Measurements from ENCODE around the gene TMEM238L. TPM values are rescaled to one million over a fixed set of nuclear protein-coding genes. Genes with fewer than 3 reads are reported as not detected.
A peak's percentile ranks its signal among the peaks of the same experiment; 100 is the strongest.

Gene TMEM238L
- total and polyA plus RNA-seq, 2 of the 13 experiments (the other 11 are each of a cell fraction or from before 2014, with no cell fraction given): not detected

DNA sequence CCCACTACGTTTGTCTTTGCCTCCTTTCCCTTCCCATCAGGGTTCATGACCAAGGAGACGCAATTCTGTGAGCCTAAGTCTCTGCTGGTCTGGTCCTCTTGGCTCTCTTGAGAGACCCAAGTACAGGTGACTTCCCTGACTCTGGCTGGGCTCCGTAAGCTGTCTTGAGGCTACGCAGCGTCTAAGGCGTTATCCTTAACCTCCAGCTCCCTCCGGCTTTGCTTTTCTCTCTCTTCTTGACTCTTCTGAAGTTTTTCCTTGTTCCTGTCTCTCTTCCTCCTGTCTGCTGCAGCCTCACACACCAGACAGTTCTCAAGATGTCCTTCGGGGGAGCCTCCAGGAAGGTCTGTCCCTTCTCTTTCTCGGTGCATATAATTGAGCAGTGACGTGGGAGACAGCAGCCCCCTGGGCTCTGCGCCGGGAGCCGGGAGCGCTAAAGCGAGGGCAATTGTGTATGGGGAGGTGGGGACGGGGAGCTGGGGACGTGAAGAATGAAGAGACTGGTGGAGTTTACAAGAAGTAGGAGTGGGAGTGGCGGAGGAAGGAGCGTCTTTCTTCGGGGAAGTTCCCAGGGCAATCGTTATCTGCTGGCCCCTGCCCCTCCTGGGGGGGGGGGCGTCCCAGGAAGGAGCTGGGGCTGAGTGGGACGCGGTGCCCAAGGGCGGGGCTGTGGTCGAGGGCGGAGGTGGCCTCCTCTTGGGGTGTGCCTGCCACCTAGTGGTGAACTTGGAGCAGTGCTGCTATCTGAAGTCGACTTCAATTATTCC lies 40.9 kb upstream of the TMEM238L start:
- no peak overlapping the region for H2AFZ ChIP-seq (ENCODE audit: low read length)
- BruUV-seq (replicated peaks): no TSS peak
- peak overlapping the region; percentile 46; the same call in 1 of the 2 replicates for H3K4me2 ChIP-seq (ENCODE audit: low read depth, low read length)
- H3K27ac ChIP-seq (ENCODE audit: extremely low read length, insufficient read depth, low read length): no peak overlapping the region
- H3K36me3 ChIP-seq (replicated peaks in 1 of 2; ENCODE audit: control insufficient read depth in 1 of 2, insufficient read depth in 2 of 2, low read length in 2 of 2): no peaks in the 10 kb centered on the region
- H3K9ac ChIP-seq (ENCODE audit: insufficient read depth, low read depth, low read length): no peak overlapping the region
- H3K4me3 ChIP-seq (replicated peaks in 1 of 3; ENCODE audit: insufficient read depth in 1 of 3, low read depth in 2 of 3, low read length in 3 of 3): peak overlapping the region in 1 of 3 experiments; percentile 53; a peak in 1 of 6 replicates
- peaks cover 10% of the 10 kb centered on the region for H3K4me1 ChIP-seq (ENCODE audit: insufficient read depth, low read length)
- H3K9me3 ChIP-seq (ENCODE audit: low read length): no peaks in the 10 kb centered on the region
- in situ Hi-C loops (cut with HindIII; ENCODE audit: extremely low pct_ligation_motif_present, low pct_unique_long_range_greater_than_20kb) (loop anchor here (5.0 kb wide), 2 partner anchors 108 to 198 kb away; no protein-coding TSS in a partner anchor), intact Hi-C loops (cut with micrococcal nuclease; ENCODE audit: unreplicated experiment) (loop anchor here (1.0 to 5.0 kb wide), 4 partner anchors 72 to 199 kb away; no protein-coding TSS in a partner anchor)
- no peaks in the 10 kb centered on the region for H4K20me1 ChIP-seq (ENCODE audit: insufficient read depth, low read length)
- ATAC-seq (peak; percentile 90), DNase-seq (ENCODE audit: low spot score) (peak; percentile 45), FAIRE-seq (peak; percentile 72)
- POLR2A ChIA-PET: interaction anchor here (0.7 kb wide), 1 partner anchor 115 kb away, joined by 3 read pairs; the partner anchor contains the start of gene TMEM220
- 20% methylated on average over 21 of the region's 28 CpGs for WGBS (ENCODE audit: low lambda C conversion rate)
- CTCF ChIA-PET (ENCODE audit: low intra/inter-chr PET ratio, low total read pairs): interaction anchor here (1.0 to 3.3 kb wide), 5 partner anchors 72 to 214 kb away, joined by 4 to 43 read pairs (median 8); no protein-coding TSS in a partner anchor
- H3K79me2 ChIP-seq (ENCODE audit: insufficient read depth, low read length): no peaks in the 10 kb centered on the region
- H3K27me3 ChIP-seq (ENCODE audit: control insufficient read depth in 1 of 2, insufficient read depth in 2 of 2, low read length in 2 of 2): peaks cover 3 to 15% of the 10 kb centered on the region in 2 experiments; a peak in 2 of 5 replicates
- TF ChIP-seq ISX (CRISPR knock-in tag; conservative IDR thresholded peaks at IDR 0.05) (no peak), RAD21 (CRISPR knock-in tag; IDR thresholded peaks at IDR 0.05) (peak; percentile 83), SMC3 (IDR thresholded peaks at IDR 0.05; ENCODE audit: low read length) (peak; percentile 84), HMG20B (CRISPR knock-in tag; conservative IDR thresholded peaks at IDR 0.05) (no peak), KLF12 (CRISPR knock-in tag; IDR thresholded peaks at IDR 0.05; ENCODE audit: borderline replicate concordance) (peak; percentile 33; the same call in 1 of the 2 replicates), LCORL (IDR thresholded peaks at IDR 0.05) (no peak), LCORL (CRISPR knock-in tag; IDR thresholded peaks at IDR 0.05) (no peak), HNRNPLL (IDR thresholded peaks at IDR 0.05; ENCODE audit: low read depth, low read length, poor library complexity, severe bottlenecking) (no peak), YY1 (IDR thresholded peaks at IDR 0.05; ENCODE audit: insufficient read depth, insufficient replicate concordance, low read depth, low read length) (no peak), NCOR1 (IDR thresholded peaks at IDR 0.05; ENCODE audit: borderline replicate concordance, low read length) (no peak), ZMYM4 (CRISPR knock-in tag; IDR thresholded peaks at IDR 0.05) (no peak)
- TF ChIP-seq, protein P1, sequence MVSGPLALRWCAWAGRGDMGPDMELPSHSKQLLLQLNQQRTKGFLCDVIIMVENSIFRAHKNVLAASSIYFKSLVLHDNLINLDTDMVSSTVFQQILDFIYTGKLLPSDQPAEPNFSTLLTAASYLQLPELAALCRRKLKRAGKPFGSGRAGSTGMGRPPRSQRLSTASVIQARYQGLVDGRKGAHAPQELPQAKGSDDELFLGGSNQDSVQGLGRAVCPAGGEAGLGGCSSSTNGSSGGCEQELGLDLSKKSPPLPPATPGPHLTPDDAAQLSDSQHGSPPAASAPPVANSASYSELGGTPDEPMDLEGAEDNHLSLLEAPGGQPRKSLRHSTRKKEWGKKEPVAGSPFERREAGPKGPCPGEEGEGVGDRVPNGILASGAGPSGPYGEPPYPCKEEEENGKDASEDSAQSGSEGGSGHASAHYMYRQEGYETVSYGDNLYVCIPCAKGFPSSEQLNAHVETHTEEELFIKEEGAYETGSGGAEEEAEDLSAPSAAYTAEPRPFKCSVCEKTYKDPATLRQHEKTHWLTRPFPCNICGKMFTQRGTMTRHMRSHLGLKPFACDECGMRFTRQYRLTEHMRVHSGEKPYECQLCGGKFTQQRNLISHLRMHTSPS (CRISPR knock-in tag; IDR thresholded peaks at IDR 0.05; ENCODE audit: low read depth): no peak
- TF ChIP-seq, protein P2, sequence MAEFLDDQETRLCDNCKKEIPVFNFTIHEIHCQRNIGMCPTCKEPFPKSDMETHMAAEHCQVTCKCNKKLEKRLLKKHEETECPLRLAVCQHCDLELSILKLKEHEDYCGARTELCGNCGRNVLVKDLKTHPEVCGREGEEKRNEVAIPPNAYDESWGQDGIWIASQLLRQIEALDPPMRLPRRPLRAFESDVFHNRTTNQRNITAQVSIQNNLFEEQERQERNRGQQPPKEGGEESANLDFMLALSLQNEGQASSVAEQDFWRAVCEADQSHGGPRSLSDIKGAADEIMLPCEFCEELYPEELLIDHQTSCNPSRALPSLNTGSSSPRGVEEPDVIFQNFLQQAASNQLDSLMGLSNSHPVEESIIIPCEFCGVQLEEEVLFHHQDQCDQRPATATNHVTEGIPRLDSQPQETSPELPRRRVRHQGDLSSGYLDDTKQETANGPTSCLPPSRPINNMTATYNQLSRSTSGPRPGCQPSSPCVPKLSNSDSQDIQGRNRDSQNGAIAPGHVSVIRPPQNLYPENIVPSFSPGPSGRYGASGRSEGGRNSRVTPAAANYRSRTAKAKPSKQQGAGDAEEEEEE (CRISPR knock-in tag; IDR thresholded peaks at IDR 0.05; ENCODE audit: borderline replicate concordance): no peak
- TF ChIP-seq, protein P3, sequence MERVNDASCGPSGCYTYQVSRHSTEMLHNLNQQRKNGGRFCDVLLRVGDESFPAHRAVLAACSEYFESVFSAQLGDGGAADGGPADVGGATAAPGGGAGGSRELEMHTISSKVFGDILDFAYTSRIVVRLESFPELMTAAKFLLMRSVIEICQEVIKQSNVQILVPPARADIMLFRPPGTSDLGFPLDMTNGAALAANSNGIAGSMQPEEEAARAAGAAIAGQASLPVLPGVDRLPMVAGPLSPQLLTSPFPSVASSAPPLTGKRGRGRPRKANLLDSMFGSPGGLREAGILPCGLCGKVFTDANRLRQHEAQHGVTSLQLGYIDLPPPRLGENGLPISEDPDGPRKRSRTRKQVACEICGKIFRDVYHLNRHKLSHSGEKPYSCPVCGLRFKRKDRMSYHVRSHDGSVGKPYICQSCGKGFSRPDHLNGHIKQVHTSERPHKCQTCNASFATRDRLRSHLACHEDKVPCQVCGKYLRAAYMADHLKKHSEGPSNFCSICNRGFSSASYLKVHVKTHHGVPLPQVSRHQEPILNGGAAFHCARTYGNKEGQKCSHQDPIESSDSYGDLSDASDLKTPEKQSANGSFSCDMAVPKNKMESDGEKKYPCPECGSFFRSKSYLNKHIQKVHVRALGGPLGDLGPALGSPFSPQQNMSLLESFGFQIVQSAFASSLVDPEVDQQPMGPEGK (CRISPR knock-in tag; IDR thresholded peaks at IDR 0.05): peak; percentile 73
- TF ChIP-seq, protein P4, sequence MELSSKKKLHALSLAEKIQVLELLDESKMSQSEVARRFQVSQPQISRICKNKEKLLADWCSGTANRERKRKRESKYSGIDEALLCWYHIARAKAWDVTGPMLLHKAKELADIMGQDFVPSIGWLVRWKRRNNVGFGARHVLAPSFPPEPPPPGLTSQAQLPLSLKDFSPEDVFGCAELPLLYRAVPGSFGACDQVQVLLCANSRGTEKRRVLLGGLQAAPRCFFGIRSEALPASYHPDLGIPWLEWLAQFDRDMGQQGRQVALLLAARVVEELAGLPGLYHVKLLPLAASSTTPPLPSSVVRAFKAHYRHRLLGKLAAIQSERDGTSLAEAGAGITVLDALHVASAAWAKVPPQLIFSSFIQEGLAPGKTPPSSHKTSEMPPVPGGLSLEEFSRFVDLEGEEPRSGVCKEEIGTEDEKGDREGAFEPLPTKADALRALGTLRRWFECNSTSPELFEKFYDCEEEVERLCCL (CRISPR knock-in tag; IDR thresholded peaks at IDR 0.05; ENCODE audit: borderline replicate concordance): no peak
